ENCODE results near the gene MEOX2.

DNA sequence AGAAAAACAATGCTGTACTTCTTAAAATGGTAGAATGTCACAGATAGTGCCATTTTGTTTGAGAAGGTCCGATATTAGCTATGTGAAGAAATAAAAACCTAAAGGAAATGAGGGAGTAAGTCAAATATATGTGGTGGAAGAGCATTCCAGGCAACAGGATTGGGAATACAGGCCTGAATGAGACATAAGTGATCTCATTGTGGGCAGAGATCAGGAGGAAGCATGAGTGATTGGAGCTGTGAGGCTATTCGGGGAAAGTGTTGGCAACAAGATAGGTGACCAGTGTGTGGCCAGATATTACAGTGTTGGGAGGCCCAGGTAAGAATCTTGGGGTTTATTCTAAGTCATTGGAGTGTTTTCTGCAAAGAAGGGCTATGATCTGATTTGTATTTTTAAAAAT lies 83.4 kb downstream of the MEOX2 start:
- no peak for TF ChIP-seq POLR2AphosphoS5 (IDR thresholded peaks at IDR 0.05; ENCODE audit: low read depth, low read length)
- TF ChIP-seq POLR2A (IDR thresholded peaks at IDR 0.05; ENCODE audit: low read depth, low read length) = no peak
- TF ChIP-seq TAF1 (IDR thresholded peaks at IDR 0.05; ENCODE audit: low read depth, low read length) = no peak
- TF ChIP-seq SPI1 (IDR thresholded peaks at IDR 0.05; ENCODE audit: low read depth, low read length) = no peak
- TF ChIP-seq POU2F2 (IDR thresholded peaks at IDR 0.05; ENCODE audit: low read depth, low read length) = no peak
- no peak for TF ChIP-seq PAX5 (IDR thresholded peaks at IDR 0.05; ENCODE audit: insufficient read depth, low read length, severe bottlenecking)

Data from GM12891 (cell line).